H1 (cell line): ENCODE measurements around the gene RAD51B. TPM values are rescaled to one million over a fixed set of nuclear protein-coding genes. Genes with fewer than 3 reads are reported as not detected.

Source experiments
- CTCF ChIA-PET: fragments of 300-600 bp; sonication (Branson Sonifier 250); formaldehyde crosslinking; loops from one replicate; lab custom pipeline; 2021; ENCODE audit not compliant: partially characterized antibody; lab: Charles Lee
- POLR2A ChIA-PET: fragments of 300-600 bp; sonication (Branson Sonifier 250); formaldehyde crosslinking; loops from one replicate; lab custom pipeline; 2021; ENCODE audit warnings: inconsistent platforms; ENCODE audit not compliant: partially characterized antibody; lab: Charles Lee
- DNase-seq, 2 experiments: peaks; one replicate each; pipeline versions ENCODE4 v3.0.0 to v3.0.0-alpha.2; 2010 to 2022; ENCODE audit warnings: low spot score in 2 of 2, low read depth in 1 of 2, mixed read lengths in 1 of 2
- FAIRE-seq: peaks from 2 replicates; lab custom pipeline; 2011; peaks lifted over from hg19 to GRCh38; lab: Jason Lieb, UNC
- H2AFZ ChIP-seq: 2 replicates; pipeline ENCODE4 v1.8.1; 2012; ENCODE audit warnings: low read length, inconsistent platforms
- H2AK5ac ChIP-seq: 2 replicates; pipeline ENCODE4 v1.6.1; 2013; ENCODE audit warnings: low read depth, low read length
- H2BK120ac ChIP-seq: replicated peaks from 2 replicates; pipeline ENCODE3; 2013; ENCODE audit warnings: low read depth, low read length, inconsistent platforms
- H2BK12ac ChIP-seq: 2 replicates; pipeline ENCODE4 v1.6.1; 2013; ENCODE audit warnings: low read depth, low read length
- H2BK15ac ChIP-seq: 2 replicates; pipeline ENCODE4 v1.6.1; 2013; ENCODE audit warnings: low read length
- H2BK20ac ChIP-seq: 2 replicates; pipeline ENCODE4 v1.6.1; 2013; ENCODE audit warnings: low read length
- H2BK5ac ChIP-seq: 2 replicates; pipeline ENCODE4 v1.6.1; 2013; ENCODE audit warnings: low read depth, low read length
- H3K14ac ChIP-seq: 2 replicates; pipeline ENCODE4 v1.6.1; 2013; ENCODE audit warnings: inconsistent platforms; ENCODE audit not compliant: insufficient read length
- H3K18ac ChIP-seq: 2 replicates; pipeline ENCODE4 v1.6.1; 2013; ENCODE audit warnings: low read length; ENCODE audit errors: extremely low read depth
- H3K23ac ChIP-seq: 2 replicates; pipeline ENCODE4 v1.6.1; 2013; ENCODE audit warnings: inconsistent platforms; ENCODE audit not compliant: insufficient read length
- H3K23me2 ChIP-seq: 2 replicates; pipeline ENCODE4 v1.6.1; 2013; ENCODE audit warnings: low read depth, low read length
- H3K27ac ChIP-seq: 2 replicates; pipeline ENCODE4 v1.6.1; 2011; ENCODE audit warnings: low read depth, low read length, inconsistent platforms
- H3K27me3 ChIP-seq, 4 experiments: replicated peaks in 1 of 4; 1 replicate in 1 of 4; 2 replicates in 3 of 4; pipeline versions ENCODE4 v1.6.1 to v1.8.1; 2011 to 2013; ENCODE audit warnings: low read length in 3 of 4, mild to moderate bottlenecking in 3 of 4, inconsistent platforms in 2 of 4, mixed read lengths in 2 of 4, moderate library complexity in 1 of 4; ENCODE audit not compliant: control insufficient read depth in 3 of 4, insufficient read depth in 3 of 4; ENCODE audit errors: extremely low read depth in 1 of 4
- H3K36me3 ChIP-seq, 4 experiments: 2 replicates each; pipeline versions ENCODE4 v1.6.1 to v1.8.1; 2011 to 2013; ENCODE audit warnings: mild to moderate bottlenecking in 4 of 4, low read length in 3 of 4, moderate library complexity in 2 of 4, control low read depth in 1 of 4, inconsistent platforms in 1 of 4; ENCODE audit not compliant: insufficient read depth in 4 of 4, control insufficient read depth in 2 of 4
- H3K4ac ChIP-seq: replicated peaks from 2 replicates; pipeline ENCODE3; 2013; ENCODE audit warnings: low read length, low read depth, mixed read lengths, inconsistent platforms; ENCODE audit not compliant: insufficient read length
- H3K4me1 ChIP-seq, 4 experiments: replicated peaks in 1 of 4; 1 replicate in 1 of 4; 2 replicates in 3 of 4; pipeline versions ENCODE4 v1.6.1 to v1.8.1; 2011 to 2013; ENCODE audit warnings: low read length in 3 of 4, inconsistent platforms in 2 of 4, mixed read lengths in 1 of 4; ENCODE audit not compliant: insufficient read depth in 4 of 4, control insufficient read depth in 3 of 4
- H3K4me2 ChIP-seq, 2 experiments: 2 replicates each; pipeline versions ENCODE4 v1.6.1 to v1.8.1; 2011 to 2013; ENCODE audit warnings: low read depth in 2 of 2, low read length in 2 of 2, control low read depth in 1 of 2, inconsistent platforms in 1 of 2, mild to moderate bottlenecking in 1 of 2; ENCODE audit not compliant: insufficient read depth in 1 of 2
- H3K4me3 ChIP-seq, 4 experiments: fragments of 200-600, 300-600 bp in 1 of 4; sonication (generic), shearing (Covaris generic), sonication (Bioruptor Twin) in 1 of 4; 2 replicates each; pipeline versions ENCODE4 v1.5.1 to v1.8.1; 2011 to 2016; ENCODE audit warnings: low read length in 4 of 4, low read depth in 3 of 4, control low read depth in 2 of 4, inconsistent platforms in 2 of 4, mild to moderate bottlenecking in 2 of 4, mixed read lengths in 1 of 4, moderate library complexity in 1 of 4; ENCODE audit not compliant: insufficient read depth in 2 of 4; ENCODE audit errors: extremely low read depth in 1 of 4
- H3K56ac ChIP-seq: replicated peaks from 2 replicates; pipeline ENCODE3; 2013; ENCODE audit warnings: low read depth, mild to moderate bottlenecking, mixed read lengths, low read length, inconsistent platforms; ENCODE audit not compliant: insufficient read length
- H3K79me1 ChIP-seq: 2 replicates; pipeline ENCODE4 v1.6.1; 2013; ENCODE audit warnings: low read depth, low read length, control low read depth
- H3K79me2 ChIP-seq, 2 experiments: 2 replicates each; pipeline versions ENCODE4 v1.6.1 to v1.8.1; 2012 to 2013; ENCODE audit warnings: low read length in 2 of 2, mild to moderate bottlenecking in 2 of 2, inconsistent platforms in 1 of 2; ENCODE audit not compliant: insufficient read depth in 2 of 2, control insufficient read depth in 1 of 2
- H3K9ac ChIP-seq, 4 experiments: replicated peaks in 1 of 4; 1 replicate in 1 of 4; 2 replicates in 3 of 4; pipeline versions ENCODE4 v1.6.1 to v1.8.1; 2011 to 2013; ENCODE audit warnings: low read depth in 3 of 4, low read length in 3 of 4, control low read depth in 2 of 4, mild to moderate bottlenecking in 2 of 4, moderate library complexity in 2 of 4, inconsistent platforms in 1 of 4; ENCODE audit errors: extremely low read depth in 1 of 4
- H3K9me3 ChIP-seq, 2 experiments: 2 replicates each; pipeline versions ENCODE4 v1.6.1 to v1.8.1; 2012 to 2013; ENCODE audit warnings: mild to moderate bottlenecking in 2 of 2, moderate library complexity in 2 of 2, control low read depth in 1 of 2, inconsistent platforms in 1 of 2, low read depth in 1 of 2, low read length in 1 of 2, mixed read lengths in 1 of 2; ENCODE audit not compliant: insufficient read depth in 2 of 2
- H4K20me1 ChIP-seq, 2 experiments: replicated peaks in 1 of 2; 2 replicates each; pipeline versions ENCODE3 to v1.8.1; 2011 to 2013; ENCODE audit warnings: inconsistent platforms in 2 of 2, low read length in 2 of 2, mild to moderate bottlenecking in 1 of 2; ENCODE audit not compliant: insufficient read depth in 2 of 2, control insufficient read depth in 1 of 2
- H4K5ac ChIP-seq: 2 replicates; pipeline ENCODE4 v1.6.1; 2013; ENCODE audit warnings: low read length, low read depth, mixed read lengths, inconsistent platforms; ENCODE audit not compliant: insufficient read length
- H4K8ac ChIP-seq: 2 replicates; pipeline ENCODE4 v1.8.0; 2013; ENCODE audit warnings: mild to moderate bottlenecking, moderate library complexity, low read length, inconsistent platforms; ENCODE audit not compliant: insufficient read depth; ENCODE audit errors: extremely low read depth
- H4K91ac ChIP-seq: replicated peaks from 2 replicates; pipeline ENCODE3; 2013; ENCODE audit warnings: low read length, mixed read lengths, inconsistent platforms; ENCODE audit not compliant: insufficient read length
- JUN ChIP-seq: IDR thresholded peaks from 2 replicates; pipeline ENCODE4 v1.6.1; 2011; ENCODE audit warnings: low read depth, mild to moderate bottlenecking, improper control_type of control experiment, low read length
- POU5F1 ChIP-seq: IDR thresholded peaks from 2 replicates; pipeline ENCODE4 v1.6.1; 2011; ENCODE audit warnings: low read depth, mild to moderate bottlenecking, low read length, moderate library complexity
- TAF7 ChIP-seq: optimal IDR thresholded peaks from 2 replicates; pipeline ENCODE3; 2011; ENCODE audit warnings: low read depth, mild to moderate bottlenecking, inconsistent platforms, low read length, moderate library complexity, borderline replicate concordance
- TCF12 ChIP-seq: IDR thresholded peaks from 2 replicates; pipeline ENCODE4 v1.6.1; 2011; ENCODE audit warnings: low read depth, mild to moderate bottlenecking, low read length
- WGBS, 2 experiments: shearing (Covaris generic) in 1 of 2; methylation state at CpG; one replicate each; pipeline versions ENCODE4 v1.1.6 to v1.1.7; 2013 to 2015; ENCODE audit warnings: low lambda C conversion rate in 2 of 2, mixed read lengths in 2 of 2, inconsistent platforms in 1 of 2, low coverage in 1 of 2, missing lambda C conversion rate in 1 of 2; ENCODE audit not compliant: insufficient replicate concordance in 2 of 2, insufficient coverage in 1 of 2, insufficient read length in 1 of 2; ENCODE audit errors: extremely low coverage in 1 of 2, missing lambda C conversion rate in 1 of 2; 5-methylcytosine and 5-hydroxymethylcytosine counted together
- polyA plus RNA-seq, 7 experiments: library from polyadenylated mRNA; depleted of rRNA in 3 of 7; stranded (reverse) in 5 of 7; unstranded in 2 of 7; fragments of >200 nt in 5 of 7; fragments of 200-250 nt in 2 of 7; gene quantifications; 1 replicate in 5 of 7; 2 replicates in 1 of 7; 4 replicates in 1 of 7; pipeline versions ENCODE4 v1.2.1 to v1.2.3, GENCODE V29; 2011 to 2013; ENCODE audit warnings: missing spikeins in 2 of 7, mixed read lengths in 2 of 7
- total RNA-seq: library from RNA; stranded (reverse); fragmentation: NEBNext Ultra II Directional; extraction: Animal tissue kit (Norgen Biotek cat#: 25700); gene quantifications from 2 replicates; pipeline ENCODE4 v1.2.1, GENCODE V29; 2021

Gene RAD51B
- total and polyA plus RNA-seq, 2 of the 8 experiments (the other 6 are each of a cell fraction or from before 2014, with no cell fraction given): 3.9 to 14.9 TPM

DNA sequence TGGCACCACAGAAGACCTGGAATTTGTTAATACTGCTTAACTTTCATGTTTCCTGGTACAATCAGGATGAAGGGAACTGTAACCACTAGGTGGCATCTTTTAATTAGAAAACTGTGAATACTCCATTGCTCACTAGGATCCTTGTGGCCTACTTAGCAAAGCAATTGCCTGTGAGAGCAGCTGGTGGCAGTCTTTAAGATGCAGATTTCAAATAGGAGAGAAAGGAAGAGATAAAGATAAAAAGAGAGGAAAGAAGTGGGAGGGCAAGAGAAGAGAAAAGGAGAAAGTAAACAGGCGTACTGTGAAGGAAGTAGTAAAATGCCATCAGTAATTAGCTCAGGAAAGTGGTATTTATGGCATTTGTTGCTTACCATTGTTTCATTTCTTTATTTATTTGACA lies 114.5 kb downstream of the RAD51B start:
- H4K20me1 ChIP-seq: no peaks in the 10 kb centered on the region
- no peaks in the 10 kb centered on the region for H3K36me3 ChIP-seq
- no peak overlapping the region for H3K56ac ChIP-seq
- no peak overlapping the region for H4K5ac ChIP-seq
- no peaks in the 10 kb centered on the region; the same call in 1 of the 2 replicates for H3K23me2 ChIP-seq
- no peak overlapping the region for H4K91ac ChIP-seq
- no peaks in the 10 kb centered on the region for H3K79me1 ChIP-seq
- peak; percentile 99 for FAIRE-seq
- no peaks in the 10 kb centered on the region for H3K79me2 ChIP-seq
- H3K9me3 ChIP-seq: peaks cover 2 to 3% of the 10 kb centered on the region in 2 experiments; a peak in 2 of 4 replicates
- H3K4me2 ChIP-seq: peak overlapping the region; percentile 29 to 52
- H2BK5ac ChIP-seq: no peak overlapping the region
- no peaks in the 10 kb centered on the region for H3K27me3 ChIP-seq
- peaks cover 5 to 18% (median 14%) of the 10 kb centered on the region in 4 experiments; a peak in 5 of 7 replicates for H3K4me1 ChIP-seq
- H3K4ac ChIP-seq: no peak overlapping the region
- no peak overlapping the region for H2BK15ac ChIP-seq
- no peak overlapping the region for H3K14ac ChIP-seq
- H2BK12ac ChIP-seq: no peak overlapping the region
- H3K27ac ChIP-seq: no peak overlapping the region
- ChIA-PET CTCF (interaction anchor here (0.5 to 2.9 kb wide), 34 partner anchors 8 to 910 kb away, joined by 3 to 16 read pairs (median 4); no protein-coding TSS in a partner anchor), POLR2A (interaction anchor here (1.0 to 1.6 kb wide), 5 partner anchors 297 to 859 kb away, joined by 3 to 5 read pairs (median 3); partner anchors contain the start of gene ZFP36L1)
- H3K18ac ChIP-seq: no peak overlapping the region
- H3K4me3 ChIP-seq: peak overlapping the region in 1 of 4 experiments; percentile 31; a peak in 1 of 8 replicates
- H2AFZ ChIP-seq: no peak overlapping the region
- no peak overlapping the region; the same call in 1 of the 2 replicates for H2BK20ac ChIP-seq
- no peak overlapping the region for H2AK5ac ChIP-seq
- no peak overlapping the region for H3K23ac ChIP-seq
- H3K9ac ChIP-seq: no peak overlapping the region
- WGBS, 2 experiments: 0% methylated on average over 1 of the region's 1 CpG; no CpG with 5 or more reads in 1 of the 2 experiments
- peak in 1 of 2 experiments; percentile 29 for DNase-seq
- H2BK120ac ChIP-seq: no peak overlapping the region
- no peak overlapping the region for H4K8ac ChIP-seq
- TF ChIP-seq TAF7: no peak
- peak; percentile 89 for TF ChIP-seq TCF12
- 0 out of 2 replicates have a peak, but pooled peaks have one; percentile 51 for TF ChIP-seq POU5F1
- TF ChIP-seq JUN: peak; percentile 6; the same call in 1 of the 2 replicates
